LNCAP (cell line): ENCODE data around the gene SMPD3.

Source experiments
- TF ChIP-seq, protein P1 (sequence below): fragments of 450-650 bp; IDR thresholded peaks from 2 replicates; pipeline ENCODE4 v1.5.1; 2017; ENCODE audit warnings: mild to moderate bottlenecking

The SMPD3 gene

GRCh38 chr16:68358951-68359350 lies 89.4 kb downstream of the SMPD3 start:
- TF ChIP-seq, protein P1, sequence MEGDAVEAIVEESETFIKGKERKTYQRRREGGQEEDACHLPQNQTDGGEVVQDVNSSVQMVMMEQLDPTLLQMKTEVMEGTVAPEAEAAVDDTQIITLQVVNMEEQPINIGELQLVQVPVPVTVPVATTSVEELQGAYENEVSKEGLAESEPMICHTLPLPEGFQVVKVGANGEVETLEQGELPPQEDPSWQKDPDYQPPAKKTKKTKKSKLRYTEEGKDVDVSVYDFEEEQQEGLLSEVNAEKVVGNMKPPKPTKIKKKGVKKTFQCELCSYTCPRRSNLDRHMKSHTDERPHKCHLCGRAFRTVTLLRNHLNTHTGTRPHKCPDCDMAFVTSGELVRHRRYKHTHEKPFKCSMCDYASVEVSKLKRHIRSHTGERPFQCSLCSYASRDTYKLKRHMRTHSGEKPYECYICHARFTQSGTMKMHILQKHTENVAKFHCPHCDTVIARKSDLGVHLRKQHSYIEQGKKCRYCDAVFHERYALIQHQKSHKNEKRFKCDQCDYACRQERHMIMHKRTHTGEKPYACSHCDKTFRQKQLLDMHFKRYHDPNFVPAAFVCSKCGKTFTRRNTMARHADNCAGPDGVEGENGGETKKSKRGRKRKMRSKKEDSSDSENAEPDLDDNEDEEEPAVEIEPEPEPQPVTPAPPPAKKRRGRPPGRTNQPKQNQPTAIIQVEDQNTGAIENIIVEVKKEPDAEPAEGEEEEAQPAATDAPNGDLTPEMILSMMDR: no peak

GRCh38 chr16:68357923-68358322 lies 90.4 kb downstream of the SMPD3 start:
- TF ChIP-seq, protein P1: no peak

GRCh38 chr16:68357521-68357922 lies 90.8 kb downstream of the SMPD3 start:
- TF ChIP-seq, protein P1: no peak

- TF ChIP-seq, protein P1: no peak
Measured at GRCh38 chr16:68356919-68357286, 91.4 kb downstream of the SMPD3 start.

DNA sequence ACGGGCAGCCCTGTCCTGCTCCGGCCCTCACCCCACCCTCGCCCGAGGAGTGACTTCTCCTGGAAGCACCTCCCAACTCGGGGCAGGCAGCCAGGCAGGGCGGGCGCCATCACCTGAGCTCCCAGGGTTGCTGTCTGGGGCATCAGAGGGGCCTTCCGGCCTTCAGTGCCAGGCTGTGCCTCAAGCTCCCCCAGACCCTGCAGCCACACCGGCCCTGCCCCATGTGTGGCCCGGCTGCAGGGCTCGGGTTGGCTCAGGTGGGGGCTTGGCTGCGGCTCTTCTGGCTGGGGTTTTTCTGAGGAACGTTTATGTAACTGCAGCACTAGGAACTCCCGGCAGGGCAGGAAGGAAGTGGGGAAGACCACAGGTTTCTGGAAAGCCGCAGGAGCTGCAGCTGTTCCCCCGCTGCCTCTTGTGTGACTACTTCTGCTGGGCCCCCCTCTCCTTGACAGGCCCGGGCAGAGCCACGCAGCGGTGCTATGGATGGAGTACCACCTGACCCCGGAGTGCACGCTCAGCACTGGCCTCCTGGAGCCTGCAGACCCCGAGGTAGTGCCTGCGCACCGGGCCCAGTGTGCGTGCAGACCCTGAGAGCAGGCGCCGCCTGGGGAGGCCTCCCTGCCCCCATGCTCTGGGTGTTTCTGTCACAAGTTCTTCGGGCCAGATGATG lies 91.9 kb downstream of the SMPD3 start:
- TF ChIP-seq, protein P1: no peak

- TF ChIP-seq, protein P1: no peak; the same call in 1 of the 2 replicates
Measured at GRCh38 chr16:68355447-68356248, 92.7 kb downstream of the SMPD3 start.

GRCh38 chr16:68354816-68355215 lies 93.5 kb downstream of the SMPD3 start:
- TF ChIP-seq, protein P1: no peak
